ENCODE results near the gene PSTPIP2. TPM values are rescaled to one million over a fixed set of nuclear protein-coding genes. Genes with fewer than 3 reads are reported as not detected.
A peak's percentile ranks its signal among the peaks of the same experiment; 100 is the strongest.

PSTPIP2 gene
- total and polyA plus RNA-seq, 2 of the 8 experiments (the other 6 are each of a cell fraction or from before 2014, with no cell fraction given): 1.8 to 2.4 TPM

DNA sequence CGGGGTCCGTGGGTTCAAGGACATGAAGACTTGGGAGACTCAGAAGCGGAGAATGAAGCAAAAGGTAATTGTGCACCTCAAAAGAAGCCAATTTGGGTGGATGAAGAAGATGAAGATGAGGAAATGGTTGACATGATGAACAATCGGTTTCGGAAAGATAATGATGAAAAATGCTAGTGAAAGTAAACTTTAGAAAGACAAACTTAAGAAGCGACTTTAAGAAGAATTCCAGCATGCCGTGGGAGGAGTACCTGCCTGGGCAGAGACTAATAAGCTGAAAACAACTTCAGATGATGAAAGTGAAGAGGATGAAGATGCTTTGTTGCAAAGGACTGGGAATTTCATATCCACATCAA, 43.5 kb downstream of the PSTPIP2 start:
- TF ChIP-seq, protein P1, sequence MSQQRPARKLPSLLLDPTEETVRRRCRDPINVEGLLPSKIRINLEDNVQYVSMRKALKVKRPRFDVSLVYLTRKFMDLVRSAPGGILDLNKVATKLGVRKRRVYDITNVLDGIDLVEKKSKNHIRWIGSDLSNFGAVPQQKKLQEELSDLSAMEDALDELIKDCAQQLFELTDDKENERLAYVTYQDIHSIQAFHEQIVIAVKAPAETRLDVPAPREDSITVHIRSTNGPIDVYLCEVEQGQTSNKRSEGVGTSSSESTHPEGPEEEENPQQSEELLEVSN (IDR thresholded peaks at IDR 0.05): no peak
- no peak for TF ChIP-seq MAFK (IDR thresholded peaks at IDR 0.05; ENCODE audit: low read depth, low read length)
- no peak for TF ChIP-seq HDAC2 (IDR thresholded peaks at IDR 0.05; ENCODE audit: borderline replicate concordance in 1 of 2, low read depth in 2 of 2, low read length in 2 of 2)
- TF ChIP-seq TAF7 (optimal IDR thresholded peaks at IDR 0.05; ENCODE audit: borderline replicate concordance, low read depth, low read length): no peak
- TF ChIP-seq SIX5 (IDR thresholded peaks at IDR 0.05; ENCODE audit: low read depth, low read length): no peak
- peak; percentile 62; the same call in 1 of the 2 replicates for TF ChIP-seq SUZ12 (IDR thresholded peaks at IDR 0.05; ENCODE audit: low read length)
- TF ChIP-seq EZH2 (IDR thresholded peaks at IDR 0.05; ENCODE audit: low read depth, low read length, severe bottlenecking): peak; percentile 60
- H3K4ac ChIP-seq (replicated peaks; ENCODE audit: insufficient read length, low read depth, low read length): no peak overlapping the region
- H3K4me3 ChIP-seq (ENCODE audit: extremely low read depth in 1 of 4, insufficient read depth in 2 of 4, low read depth in 3 of 4, low read length in 4 of 4): peak overlapping the region; percentile 19 to 59 (median 57)
- H3K23ac ChIP-seq (ENCODE audit: insufficient read length): no peak overlapping the region
- H2AFZ ChIP-seq (ENCODE audit: low read length): peak overlapping the region; percentile 87
- H3K36me3 ChIP-seq (ENCODE audit: control insufficient read depth in 2 of 4, insufficient read depth in 4 of 4, low read length in 3 of 4): no peaks in the 10 kb centered on the region
- DNase-seq (ENCODE audit: low read depth in 1 of 2, low spot score in 2 of 2) (no peak), FAIRE-seq (no peak)
- H3K4me2 ChIP-seq (ENCODE audit: insufficient read depth in 1 of 2, low read depth in 2 of 2, low read length in 2 of 2): peak overlapping the region; percentile 65 to 73
- no peaks in the 10 kb centered on the region for H3K79me1 ChIP-seq (ENCODE audit: low read depth, low read length)
- no peak overlapping the region for H3K27ac ChIP-seq (ENCODE audit: low read depth, low read length)
- no peak overlapping the region for H4K5ac ChIP-seq (ENCODE audit: insufficient read length, low read depth, low read length)
- no peaks in the 10 kb centered on the region; a peak in 1 of 7 replicates for H3K4me1 ChIP-seq (replicated peaks in 1 of 4; ENCODE audit: control insufficient read depth in 3 of 4, insufficient read depth in 4 of 4, low read length in 3 of 4)
- H2BK20ac ChIP-seq (ENCODE audit: low read length): no peak overlapping the region
- WGBS, 2 experiments (ENCODE audit: extremely low coverage in 1 of 2, insufficient coverage in 1 of 2, insufficient read length in 1 of 2, insufficient replicate concordance in 2 of 2, low coverage in 1 of 2, low lambda C conversion rate in 2 of 2, missing lambda C conversion rate in 1 of 2): 66 to 100% methylated on average over 2 to 7 of the region's 7 CpGs
- no peak overlapping the region for H3K56ac ChIP-seq (replicated peaks; ENCODE audit: insufficient read length, low read depth, low read length)
- no peak overlapping the region for H2BK5ac ChIP-seq (ENCODE audit: low read depth, low read length)
- H3K9ac ChIP-seq (replicated peaks in 1 of 4; ENCODE audit: extremely low read depth in 1 of 4, low read depth in 3 of 4, low read length in 3 of 4): peak overlapping the region in 2 of 4 experiments; percentile 25 to 49; a peak in 3 of 7 replicates
- no peak overlapping the region for H2BK120ac ChIP-seq (replicated peaks; ENCODE audit: low read depth, low read length)
- H2BK12ac ChIP-seq (ENCODE audit: low read depth, low read length): peak overlapping the region; percentile 65
- peaks cover 6% of the 10 kb centered on the region; the same call in 1 of the 2 replicates for H3K23me2 ChIP-seq (ENCODE audit: low read depth, low read length)
- H3K27me3 ChIP-seq (replicated peaks in 1 of 4; ENCODE audit: control insufficient read depth in 3 of 4, extremely low read depth in 1 of 4, insufficient read depth in 3 of 4, low read length in 3 of 4): peaks cover 15 to 21% (median 17%) of the 10 kb centered on the region in 4 experiments
- H2BK15ac ChIP-seq (ENCODE audit: low read length): peak overlapping the region; percentile 40; the same call in 1 of the 2 replicates
- peak overlapping the region; percentile 64 for H3K18ac ChIP-seq (ENCODE audit: extremely low read depth, low read length)
- CTCF ChIA-PET (ENCODE audit: partially characterized antibody): no interaction called here
- peak overlapping the region; percentile 96; the same call in 1 of the 2 replicates for H4K8ac ChIP-seq (ENCODE audit: extremely low read depth, insufficient read depth, low read length)
- POLR2A ChIA-PET (ENCODE audit: partially characterized antibody): interaction anchor here (2.7 kb wide), 1 partner anchor 13 kb away, joined by 8 read pairs; no protein-coding TSS in a partner anchor
- no peak overlapping the region for H2AK5ac ChIP-seq (ENCODE audit: low read depth, low read length)
- peaks cover 3 to 4% of the 10 kb centered on the region in 2 experiments; a peak in 2 of 4 replicates for H3K9me3 ChIP-seq (ENCODE audit: insufficient read depth in 2 of 2, low read depth in 1 of 2, low read length in 1 of 2)
- H3K79me2 ChIP-seq (ENCODE audit: control insufficient read depth in 1 of 2, insufficient read depth in 2 of 2, low read length in 2 of 2): no peaks in the 10 kb centered on the region
- no peaks in the 10 kb centered on the region for H4K20me1 ChIP-seq (replicated peaks in 1 of 2; ENCODE audit: control insufficient read depth in 1 of 2, insufficient read depth in 2 of 2, low read length in 2 of 2)
- H4K91ac ChIP-seq (replicated peaks; ENCODE audit: insufficient read length, low read length): no peak overlapping the region
- no peak overlapping the region for H3K14ac ChIP-seq (ENCODE audit: insufficient read length)
